Brain microvascular endothelial cell (primary cell): ENCODE results near the gene EPB41L1.

Experiments used
- DNase-seq: peaks from one replicate; pipeline ENCODE4 v3.0.0-alpha.2; 2020
- H3K27ac ChIP-seq: fragments of 250-450 bp; sonication (Bioruptor Pico); 2 replicates; pipeline ENCODE4 v1.5.1; 2020; ENCODE audit warnings: mild to moderate bottlenecking, moderate library complexity
- H3K27me3 ChIP-seq: fragments of 250-450 bp; sonication (Bioruptor Pico); replicated peaks from 2 replicates; pipeline ENCODE4 v1.5.1; 2020; ENCODE audit warnings: mild to moderate bottlenecking
- H3K36me3 ChIP-seq: fragments of 250-450 bp; sonication (Bioruptor Pico); replicated peaks from 2 replicates; pipeline ENCODE4 v1.5.1; 2020; ENCODE audit warnings: mild to moderate bottlenecking
- H3K4me3 ChIP-seq: 2 replicates; pipeline ENCODE4 v1.5.1; 2011; ENCODE audit warnings: low read depth, mild to moderate bottlenecking, control low read depth, low read length, moderate library complexity
- in situ Hi-C: cut with HindIII; loops from 2 replicates; pipeline ENCODE4 v1.10.0; 2017; ENCODE audit warnings: low sequenced_read_pairs, low pct_ligation_motif_present
- TF ChIP-seq, protein P1 (sequence below): IDR thresholded peaks from 2 replicates; pipeline ENCODE4 v1.5.1; 2011; ENCODE audit warnings: low read depth, mild to moderate bottlenecking, moderate library complexity, low read length, control low read depth, inconsistent platforms; ENCODE audit errors: missing control alignments

Gene EPB41L1

DNA sequence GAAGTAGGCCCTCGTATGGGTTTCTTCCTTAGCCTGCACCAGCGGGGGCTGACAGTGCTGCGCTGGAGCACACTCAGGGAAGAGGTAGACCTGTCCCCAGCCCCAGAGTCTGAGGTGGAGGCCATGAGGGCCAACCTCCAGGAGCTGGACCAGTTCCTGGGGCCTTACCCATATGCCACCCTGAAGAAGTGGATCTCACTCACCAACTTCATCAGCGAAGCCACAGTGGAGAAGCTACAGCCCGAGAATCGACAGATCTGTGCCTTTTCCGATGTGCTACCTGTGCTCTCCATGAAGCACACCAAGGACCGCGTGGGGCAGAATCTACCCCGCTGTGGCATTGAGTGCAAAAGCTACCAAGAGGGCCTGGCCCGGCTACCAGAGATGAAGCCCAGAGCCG, 85.5 kb downstream of the EPB41L1 start:
- H3K27me3 ChIP-seq = no peaks in the 10 kb centered on the region
- no peak for DNase-seq
- no peak overlapping the region for H3K4me3 ChIP-seq
- H3K36me3 ChIP-seq = peaks cover 34% of the 10 kb centered on the region
- TF ChIP-seq, protein P1, sequence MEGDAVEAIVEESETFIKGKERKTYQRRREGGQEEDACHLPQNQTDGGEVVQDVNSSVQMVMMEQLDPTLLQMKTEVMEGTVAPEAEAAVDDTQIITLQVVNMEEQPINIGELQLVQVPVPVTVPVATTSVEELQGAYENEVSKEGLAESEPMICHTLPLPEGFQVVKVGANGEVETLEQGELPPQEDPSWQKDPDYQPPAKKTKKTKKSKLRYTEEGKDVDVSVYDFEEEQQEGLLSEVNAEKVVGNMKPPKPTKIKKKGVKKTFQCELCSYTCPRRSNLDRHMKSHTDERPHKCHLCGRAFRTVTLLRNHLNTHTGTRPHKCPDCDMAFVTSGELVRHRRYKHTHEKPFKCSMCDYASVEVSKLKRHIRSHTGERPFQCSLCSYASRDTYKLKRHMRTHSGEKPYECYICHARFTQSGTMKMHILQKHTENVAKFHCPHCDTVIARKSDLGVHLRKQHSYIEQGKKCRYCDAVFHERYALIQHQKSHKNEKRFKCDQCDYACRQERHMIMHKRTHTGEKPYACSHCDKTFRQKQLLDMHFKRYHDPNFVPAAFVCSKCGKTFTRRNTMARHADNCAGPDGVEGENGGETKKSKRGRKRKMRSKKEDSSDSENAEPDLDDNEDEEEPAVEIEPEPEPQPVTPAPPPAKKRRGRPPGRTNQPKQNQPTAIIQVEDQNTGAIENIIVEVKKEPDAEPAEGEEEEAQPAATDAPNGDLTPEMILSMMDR = no peak
- H3K27ac ChIP-seq = no peak overlapping the region
- in situ Hi-C loops = no loop called here

DNA sequence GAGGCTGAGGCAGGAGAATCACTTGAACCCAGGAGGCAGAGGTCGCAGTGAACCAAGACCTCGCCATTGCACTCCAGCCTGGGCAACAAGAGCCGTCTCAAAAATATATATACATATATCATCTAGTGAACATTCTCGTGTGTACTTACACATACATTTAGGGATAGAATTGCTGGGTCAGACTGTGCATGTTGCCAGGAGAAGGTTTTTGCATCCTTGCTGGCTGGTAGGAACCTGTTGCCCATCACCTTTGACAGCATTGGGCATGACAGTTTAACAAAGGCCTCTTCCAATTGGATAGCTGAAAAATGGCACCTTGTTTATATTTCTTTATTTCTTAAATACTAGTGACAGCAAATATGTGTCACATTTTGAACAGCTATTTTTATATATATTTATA, 87.1 kb downstream of the EPB41L1 start:
- no peak overlapping the region for H3K4me3 ChIP-seq
- peaks cover 50% of the 10 kb centered on the region for H3K36me3 ChIP-seq
- in situ Hi-C loops = no loop called here
- no peaks in the 10 kb centered on the region for H3K27me3 ChIP-seq
- TF ChIP-seq, protein P1 = no peak
- no peak for DNase-seq
- no peak overlapping the region for H3K27ac ChIP-seq

DNA sequence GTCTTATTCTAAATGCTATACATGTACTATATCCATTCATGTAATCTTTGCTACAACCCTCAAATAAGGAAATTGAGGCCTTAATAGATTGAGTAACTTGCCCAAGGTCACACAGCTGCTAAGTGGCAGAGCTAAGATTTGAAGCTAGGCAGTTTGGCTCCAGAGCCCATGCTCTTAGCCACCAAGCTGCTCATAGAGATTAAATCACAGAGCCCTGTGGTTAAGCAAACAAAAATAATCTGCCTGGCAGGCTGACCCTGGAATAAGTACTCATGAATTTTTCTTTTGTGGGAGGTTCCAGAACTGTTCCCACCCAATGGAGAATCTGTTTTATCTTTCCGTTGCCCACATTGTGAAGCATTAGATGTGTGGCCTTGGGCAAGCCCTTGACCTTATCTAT, 89.2 kb downstream of the EPB41L1 start:
- Histone ChIP-seq H3K36me3 (peaks cover 65% of the 10 kb centered on the region), H3K27me3 (no peaks in the 10 kb centered on the region), H3K27ac (no peak overlapping the region), H3K4me3 (no peak overlapping the region)
- TF ChIP-seq, protein P1 = no peak
- in situ Hi-C loops = no loop called here
- DNase-seq = no peak

DNA sequence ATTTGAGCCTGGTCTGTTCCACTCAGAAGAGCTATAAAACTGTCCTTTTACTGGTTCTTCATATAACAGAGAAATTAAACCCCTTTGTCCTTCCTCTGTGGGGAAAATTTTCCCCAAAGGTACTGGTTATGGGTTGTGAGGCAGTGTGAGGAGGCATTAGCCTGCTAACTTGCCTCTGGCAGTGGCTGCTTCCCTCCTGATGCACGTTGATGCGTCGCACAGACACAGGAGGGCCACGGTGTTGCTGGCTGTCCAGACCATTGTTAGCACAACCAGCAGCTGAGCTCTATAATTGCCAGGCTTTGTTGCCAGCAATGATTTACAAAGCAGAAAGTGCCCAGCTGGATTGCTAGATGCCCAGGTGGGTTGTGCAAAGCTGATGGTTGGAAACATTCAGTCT, 91.9 kb downstream of the EPB41L1 start:
- no peak overlapping the region for H3K27ac ChIP-seq
- peaks cover 59% of the 10 kb centered on the region for H3K36me3 ChIP-seq
- in situ Hi-C loops = no loop called here

DNA sequence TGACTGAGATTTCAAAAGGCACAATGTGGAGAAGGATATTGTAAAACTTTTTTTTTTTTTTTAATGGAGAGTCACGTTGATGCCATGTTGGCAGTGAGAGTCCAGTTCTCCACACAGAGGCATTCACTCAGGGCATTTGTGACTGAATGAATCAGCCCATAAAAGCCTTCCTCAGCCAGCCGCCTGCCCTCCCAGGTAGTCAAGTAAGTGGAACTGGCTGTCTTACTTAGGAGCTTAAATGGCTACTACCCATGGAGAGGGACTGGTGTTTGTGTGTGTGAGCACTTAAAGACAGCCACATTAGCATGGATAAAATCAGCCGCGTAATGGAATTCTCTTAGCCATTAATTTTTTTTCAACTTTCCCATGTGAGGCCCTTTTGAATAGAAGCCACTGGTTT, 94.3 kb downstream of the EPB41L1 start:
- no peak for DNase-seq
- TF ChIP-seq, protein P1 = no peak
- Histone ChIP-seq H3K4me3 (no peak overlapping the region), H3K27me3 (no peaks in the 10 kb centered on the region), H3K27ac (no peak overlapping the region), H3K36me3 (peaks cover 51% of the 10 kb centered on the region)
- in situ Hi-C loops = no loop called here

More for the DNA sequence above, 91.9 kb downstream of the EPB41L1 start:
- no peaks in the 10 kb centered on the region for H3K27me3 ChIP-seq
- H3K4me3 ChIP-seq = no peak overlapping the region
- TF ChIP-seq, protein P1 = no peak
- DNase-seq = no peak

DNA sequence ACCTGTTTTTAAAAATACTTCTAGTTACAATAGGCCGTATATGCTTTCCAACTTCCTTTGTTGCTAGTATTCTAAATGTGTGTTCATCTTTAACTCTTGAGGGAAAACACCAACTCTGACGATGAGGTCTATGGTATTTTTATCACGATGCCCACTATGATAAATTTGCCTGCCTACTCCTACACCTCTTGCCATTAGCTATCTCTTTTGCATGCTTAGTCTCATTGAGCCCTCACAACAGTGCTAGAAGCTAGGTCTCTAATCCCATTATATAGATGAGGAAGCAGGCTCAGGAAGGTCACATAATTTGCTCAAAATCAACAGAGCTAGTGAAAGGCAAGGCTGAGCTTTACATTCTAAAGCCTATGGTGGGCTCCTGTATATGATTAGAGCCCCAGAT, 94.9 kb downstream of the EPB41L1 start:
- no peak for DNase-seq
- Histone ChIP-seq H3K27ac (no peak overlapping the region), H3K36me3 (peaks cover 45% of the 10 kb centered on the region), H3K4me3 (no peak overlapping the region), H3K27me3 (no peaks in the 10 kb centered on the region)
- TF ChIP-seq, protein P1 = no peak
- in situ Hi-C loops = no loop called here
